Kidney (tissue), 14 donors: Measurements from ENCODE around the gene TLR6. TPM values are rescaled to one million over a fixed set of nuclear protein-coding genes. Genes with fewer than 3 reads are reported as not detected.

Experiments
- DNase-seq, 5 donors: peaks; one replicate each; pipeline ENCODE4 v3.0.0-alpha.2; 2013 to 2020
- FAIRE-seq: peaks from 2 replicates; lab custom pipeline; 2012; peaks lifted over from hg19 to GRCh38; lab: Jason Lieb, UNC
- H3K27ac ChIP-seq, 2 donors: one replicate each; pipeline ENCODE4 v1.7.0; 2013; ENCODE audit warnings: low read depth in 2 of 2, low read length in 2 of 2, inconsistent platforms in 1 of 2
- H3K27me3 ChIP-seq: one replicate; pipeline ENCODE4 v1.7.1; 2013; ENCODE audit warnings: low read length, inconsistent platforms; ENCODE audit not compliant: control insufficient read depth, insufficient read depth
- H3K36me3 ChIP-seq, 3 donors: one replicate each; pipeline versions ENCODE4 v1.7.0 to v1.7.1; 2013; ENCODE audit warnings: low read length in 3 of 3, control low read depth in 1 of 3, inconsistent platforms in 1 of 3; ENCODE audit not compliant: insufficient read depth in 3 of 3, control insufficient read depth in 2 of 3
- H3K4me1 ChIP-seq, 3 donors: one replicate each; pipeline versions ENCODE4 v1.7.0 to v1.7.1; 2013; ENCODE audit warnings: low read length in 3 of 3, inconsistent platforms in 1 of 3, low read depth in 1 of 3; ENCODE audit not compliant: control insufficient read depth in 2 of 3, insufficient read depth in 2 of 3
- H3K4me3 ChIP-seq, 3 donors: one replicate each; pipeline versions ENCODE4 v1.7.0 to v1.8.1; 2013; ENCODE audit warnings: low read length in 3 of 3, control low read depth in 1 of 3, inconsistent platforms in 1 of 3
- H3K9ac ChIP-seq, 3 donors: one replicate each; pipeline versions ENCODE4 v1.7.0 to v1.7.1; 2013; ENCODE audit warnings: low read length in 3 of 3, control low read depth in 1 of 3, inconsistent platforms in 1 of 3
- H3K9me3 ChIP-seq, 3 donors: one replicate each; pipeline versions ENCODE4 v1.7.0 to v1.7.1; 2013; ENCODE audit warnings: low read length in 3 of 3, control low read depth in 1 of 3, inconsistent platforms in 1 of 3; ENCODE audit not compliant: control insufficient read depth in 2 of 3, insufficient read depth in 1 of 3
- intact Hi-C: fragments of 100-400 bp; cut with DNase I; formaldehyde crosslinking; loops from one replicate; pipeline ENCODE4 v1.11.1; 2022
- polyA plus RNA-seq: library from polyadenylated mRNA; stranded (reverse); fragments of 350-450 nt; fragmentation: Illumina TruSeq; extraction: RNeasy Lipid Tissue Mini Kit (QIAGEN cat#74804); gene quantifications from one replicate; pipeline ENCODE4 v1.2.3, GENCODE V29; 2014; ENCODE audit warnings: low read depth, low replicate concordance; ENCODE audit not compliant: insufficient read depth
- total RNA-seq: library from RNA; stranded (reverse); fragmentation: NEBNext Ultra II Directional; extraction: Animal tissue kit (Norgen Biotek cat#: 25700); gene quantifications from one replicate; pipeline ENCODE4 v1.2.1, GENCODE V29; 2021
- TF ChIP-seq, protein P1 (sequence below): IDR thresholded peaks from 3 replicates; pipeline ENCODE4 v1.5.1; 2012; ENCODE audit warnings: mild to moderate bottlenecking, moderate library complexity, borderline replicate concordance; ENCODE audit not compliant: insufficient read depth; ENCODE audit errors: extremely low read depth
- donor health status: control.
- donor health status: control.
- donor health status: control.
- donor health status: control.
- donor health status: control.
- donor health status: DM: yes; HTN: yes; CAD: no.
- donor health status: Normal renal cell carcinoma (clear cell type).

TLR6 gene
- total and polyA plus RNA-seq, 2 donors from 2014 or later, result 0.62 to 6.1 TPM

DNA sequence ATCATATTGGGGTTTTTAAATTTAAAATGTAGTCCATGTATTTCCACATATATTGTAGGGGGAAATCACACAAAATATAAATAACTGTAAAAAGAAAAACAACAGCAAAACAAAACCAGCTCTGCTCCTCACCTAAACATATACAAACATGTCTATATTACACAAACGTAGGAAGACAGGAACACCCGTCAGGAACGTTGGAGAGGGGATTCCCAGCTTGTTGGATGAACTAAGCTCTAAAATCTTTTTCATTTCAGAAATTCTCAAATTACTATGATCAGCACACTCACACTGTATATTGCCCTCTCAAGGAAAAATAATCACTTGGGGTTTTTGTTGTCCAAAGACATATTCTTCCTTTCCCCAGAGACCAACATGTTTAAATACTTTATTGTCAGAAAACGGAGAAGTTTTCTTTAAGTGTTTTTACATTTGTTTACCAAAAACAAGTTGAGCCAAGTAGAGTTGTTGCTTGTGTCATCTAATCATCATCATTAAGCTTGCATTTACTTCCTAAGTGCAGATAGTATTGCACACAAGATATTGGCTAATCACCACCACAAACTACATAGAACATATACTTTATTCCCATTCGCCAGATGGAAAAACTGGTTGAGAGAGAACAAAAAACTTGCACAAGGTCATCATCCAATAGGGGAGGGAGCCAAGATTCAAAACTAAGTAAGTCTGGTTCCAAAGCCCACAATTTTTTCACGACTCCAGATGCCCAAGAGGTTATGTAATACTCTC lies 71.4 kb downstream of the TLR6 start:
- Histone ChIP-seq H3K27me3 (no peaks in the 10 kb centered on the region), H3K27ac (no peak overlapping the region), H3K36me3 (no peaks in the 10 kb centered on the region), H3K9ac (no peak overlapping the region), H3K4me3 (no peak overlapping the region), H3K4me1 (peaks cover 0 to 3% (median 0%) of the 10 kb centered on the region in 3 donors), H3K9me3 (no peaks in the 10 kb centered on the region)
- TF ChIP-seq, protein P1, sequence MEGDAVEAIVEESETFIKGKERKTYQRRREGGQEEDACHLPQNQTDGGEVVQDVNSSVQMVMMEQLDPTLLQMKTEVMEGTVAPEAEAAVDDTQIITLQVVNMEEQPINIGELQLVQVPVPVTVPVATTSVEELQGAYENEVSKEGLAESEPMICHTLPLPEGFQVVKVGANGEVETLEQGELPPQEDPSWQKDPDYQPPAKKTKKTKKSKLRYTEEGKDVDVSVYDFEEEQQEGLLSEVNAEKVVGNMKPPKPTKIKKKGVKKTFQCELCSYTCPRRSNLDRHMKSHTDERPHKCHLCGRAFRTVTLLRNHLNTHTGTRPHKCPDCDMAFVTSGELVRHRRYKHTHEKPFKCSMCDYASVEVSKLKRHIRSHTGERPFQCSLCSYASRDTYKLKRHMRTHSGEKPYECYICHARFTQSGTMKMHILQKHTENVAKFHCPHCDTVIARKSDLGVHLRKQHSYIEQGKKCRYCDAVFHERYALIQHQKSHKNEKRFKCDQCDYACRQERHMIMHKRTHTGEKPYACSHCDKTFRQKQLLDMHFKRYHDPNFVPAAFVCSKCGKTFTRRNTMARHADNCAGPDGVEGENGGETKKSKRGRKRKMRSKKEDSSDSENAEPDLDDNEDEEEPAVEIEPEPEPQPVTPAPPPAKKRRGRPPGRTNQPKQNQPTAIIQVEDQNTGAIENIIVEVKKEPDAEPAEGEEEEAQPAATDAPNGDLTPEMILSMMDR, result no peak
- DNase-seq (no peak), FAIRE-seq (no peak)
- intact Hi-C loops, result no loop called here

- Histone ChIP-seq H3K9ac (no peak overlapping the region), H3K9me3 (no peaks in the 10 kb centered on the region), H3K27ac (no peak overlapping the region), H3K4me3 (no peak overlapping the region), H3K36me3 (no peaks in the 10 kb centered on the region), H3K4me1 (peaks cover 0 to 3% (median 0%) of the 10 kb centered on the region in 3 donors), H3K27me3 (no peaks in the 10 kb centered on the region)
- DNase-seq (no peak), FAIRE-seq (no peak)
- intact Hi-C loops, result no loop called here
- TF ChIP-seq, protein P1, result no peak
Measured at GRCh38 chr4:38784141-38784540, 72.5 kb downstream of the TLR6 start.

- DNase-seq (no peak), FAIRE-seq (no peak)
- Histone ChIP-seq H3K9me3 (no peaks in the 10 kb centered on the region), H3K27me3 (no peaks in the 10 kb centered on the region), H3K27ac (no peak overlapping the region), H3K4me1 (peaks cover 0 to 3% (median 0%) of the 10 kb centered on the region in 3 donors), H3K36me3 (no peaks in the 10 kb centered on the region), H3K4me3 (no peak overlapping the region), H3K9ac (no peak overlapping the region)
- intact Hi-C loops, result no loop called here
- TF ChIP-seq, protein P1, result no peak
Measured at GRCh38 chr4:38783109-38783460, 73.5 kb downstream of the TLR6 start.
